ENCODE results near the gene RNASEH2B. TPM values are rescaled to one million over a fixed set of nuclear protein-coding genes. Genes with fewer than 3 reads are reported as not detected.

The RNASEH2B gene
- total and polyA plus RNA-seq, 2 of the 13 experiments (the other 11 are each of a cell fraction or from before 2014, with no cell fraction given): 17.2 to 55.4 TPM

DNA sequence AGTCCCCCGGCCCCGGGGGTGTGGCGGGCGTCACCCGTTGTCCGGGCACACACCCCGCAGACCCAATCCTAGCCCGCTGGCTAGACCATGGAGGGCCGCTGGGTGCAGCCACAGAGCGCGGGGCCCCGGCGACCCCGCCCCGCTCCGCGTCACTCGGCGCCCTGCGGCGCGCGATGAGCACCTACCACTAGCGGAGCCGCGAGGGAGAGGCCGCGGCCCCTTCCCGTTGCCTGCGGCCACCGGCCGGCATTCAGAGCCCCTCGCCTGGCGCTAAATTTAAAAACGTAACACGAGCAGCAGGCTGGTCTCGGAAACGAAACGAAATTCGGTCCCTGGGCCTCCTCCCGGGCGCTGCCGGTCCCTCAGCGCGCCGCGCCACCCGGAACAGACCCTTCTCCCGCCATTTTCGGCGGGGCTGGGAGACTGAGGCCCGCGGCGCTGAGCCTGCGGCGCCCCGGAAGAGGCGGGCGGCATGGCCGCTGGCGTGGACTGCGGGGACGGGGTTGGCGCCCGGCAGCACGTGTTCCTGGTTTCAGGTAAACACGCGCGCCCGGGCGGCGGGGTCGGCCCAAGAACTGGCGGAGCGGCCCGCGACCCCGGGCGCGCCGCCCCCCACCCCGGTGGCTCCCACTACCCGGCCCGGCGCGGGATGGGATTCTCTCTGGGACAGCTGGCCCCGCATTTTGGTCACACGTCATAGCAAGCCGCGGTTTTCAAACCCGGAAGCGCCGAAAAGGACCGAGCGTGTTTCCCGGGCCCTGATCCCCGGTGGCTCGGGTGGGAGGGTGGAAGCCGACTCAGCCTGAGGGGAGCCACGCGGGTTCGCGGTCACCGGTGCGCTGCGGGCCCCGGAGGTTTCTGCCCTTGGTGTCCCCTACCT lies at the start of gene RNASEH2B (continued):
- TF ChIP-seq POLR2AphosphoS5 (IDR thresholded peaks at IDR 0.05; ENCODE audit: low read depth, low read length): peak; percentile 33; the same call in 1 of the 2 replicates
- TF ChIP-seq, protein P1, sequence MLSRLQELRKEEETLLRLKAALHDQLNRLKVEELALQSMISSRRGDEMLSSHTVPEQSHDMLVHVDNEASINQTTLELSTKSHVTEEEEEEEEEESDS (CRISPR knock-in tag; IDR thresholded peaks at IDR 0.05; ENCODE audit: borderline replicate concordance): no peak
- no peak for TF ChIP-seq ZFP36L2 (CRISPR knock-in tag; IDR thresholded peaks at IDR 0.05)
- peak; percentile 89 for TF ChIP-seq ZFY (CRISPR knock-in tag; IDR thresholded peaks at IDR 0.05)
- no peak for TF ChIP-seq SOX6 (IDR thresholded peaks at IDR 0.05)
- peak; percentile 10; the same call in 1 of the 2 replicates for TF ChIP-seq SOX6 (CRISPR knock-in tag; IDR thresholded peaks at IDR 0.05)
- no peak for TF ChIP-seq ZNF337 (CRISPR knock-in tag; IDR thresholded peaks at IDR 0.05; ENCODE audit: borderline replicate concordance, low read depth)
- TF ChIP-seq ZFP82 (CRISPR knock-in tag; IDR thresholded peaks at IDR 0.05; ENCODE audit: borderline replicate concordance): peak; percentile 51
- no peak for TF ChIP-seq ZFP41 (CRISPR knock-in tag; IDR thresholded peaks at IDR 0.05; ENCODE audit: borderline replicate concordance)
- TF ChIP-seq ZNF724P (CRISPR knock-in tag; IDR thresholded peaks at IDR 0.05; ENCODE audit: borderline replicate concordance): no peak
- TF ChIP-seq, protein P2, sequence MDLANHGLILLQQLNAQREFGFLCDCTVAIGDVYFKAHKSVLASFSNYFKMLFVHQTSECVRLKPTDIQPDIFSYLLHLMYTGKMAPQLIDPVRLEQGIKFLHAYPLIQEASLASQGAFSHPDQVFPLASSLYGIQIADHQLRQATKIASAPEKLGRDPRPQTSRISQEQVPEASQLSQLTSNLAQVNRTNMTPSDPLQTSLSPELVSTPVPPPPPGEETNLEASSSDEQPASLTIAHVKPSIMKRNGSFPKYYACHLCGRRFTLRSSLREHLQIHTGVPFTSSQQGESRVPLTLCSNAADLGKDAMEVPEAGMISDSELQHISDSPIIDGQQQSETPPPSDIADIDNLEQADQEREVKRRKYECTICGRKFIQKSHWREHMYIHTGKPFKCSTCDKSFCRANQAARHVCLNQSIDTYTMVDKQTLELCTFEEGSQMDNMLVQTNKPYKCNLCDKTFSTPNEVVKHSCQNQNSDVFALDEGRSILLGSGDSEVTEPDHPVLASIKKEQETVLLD (CRISPR knock-in tag; IDR thresholded peaks at IDR 0.05; ENCODE audit: low read depth): 0 out of 2 replicates have a peak, but pooled peaks have one; percentile 35
- TF ChIP-seq NCOA5 (CRISPR knock-in tag; IDR thresholded peaks at IDR 0.05): no peak
- peak; percentile 62; the same call in 1 of the 2 replicates for TF ChIP-seq TOPORS (CRISPR knock-in tag; IDR thresholded peaks at IDR 0.05)
- TF ChIP-seq, protein P3, sequence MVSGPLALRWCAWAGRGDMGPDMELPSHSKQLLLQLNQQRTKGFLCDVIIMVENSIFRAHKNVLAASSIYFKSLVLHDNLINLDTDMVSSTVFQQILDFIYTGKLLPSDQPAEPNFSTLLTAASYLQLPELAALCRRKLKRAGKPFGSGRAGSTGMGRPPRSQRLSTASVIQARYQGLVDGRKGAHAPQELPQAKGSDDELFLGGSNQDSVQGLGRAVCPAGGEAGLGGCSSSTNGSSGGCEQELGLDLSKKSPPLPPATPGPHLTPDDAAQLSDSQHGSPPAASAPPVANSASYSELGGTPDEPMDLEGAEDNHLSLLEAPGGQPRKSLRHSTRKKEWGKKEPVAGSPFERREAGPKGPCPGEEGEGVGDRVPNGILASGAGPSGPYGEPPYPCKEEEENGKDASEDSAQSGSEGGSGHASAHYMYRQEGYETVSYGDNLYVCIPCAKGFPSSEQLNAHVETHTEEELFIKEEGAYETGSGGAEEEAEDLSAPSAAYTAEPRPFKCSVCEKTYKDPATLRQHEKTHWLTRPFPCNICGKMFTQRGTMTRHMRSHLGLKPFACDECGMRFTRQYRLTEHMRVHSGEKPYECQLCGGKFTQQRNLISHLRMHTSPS (CRISPR knock-in tag; IDR thresholded peaks at IDR 0.05; ENCODE audit: low read depth): no peak
- TF ChIP-seq, protein P4, sequence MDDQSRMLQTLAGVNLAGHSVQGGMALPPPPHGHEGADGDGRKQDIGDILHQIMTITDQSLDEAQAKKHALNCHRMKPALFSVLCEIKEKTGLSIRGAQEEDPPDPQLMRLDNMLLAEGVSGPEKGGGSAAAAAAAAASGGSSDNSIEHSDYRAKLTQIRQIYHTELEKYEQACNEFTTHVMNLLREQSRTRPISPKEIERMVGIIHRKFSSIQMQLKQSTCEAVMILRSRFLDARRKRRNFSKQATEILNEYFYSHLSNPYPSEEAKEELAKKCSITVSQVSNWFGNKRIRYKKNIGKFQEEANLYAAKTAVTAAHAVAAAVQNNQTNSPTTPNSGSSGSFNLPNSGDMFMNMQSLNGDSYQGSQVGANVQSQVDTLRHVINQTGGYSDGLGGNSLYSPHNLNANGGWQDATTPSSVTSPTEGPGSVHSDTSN (CRISPR knock-in tag; IDR thresholded peaks at IDR 0.05; ENCODE audit: borderline replicate concordance): no peak
- TF ChIP-seq ZNF543 (CRISPR knock-in tag; IDR thresholded peaks at IDR 0.05): peak; percentile 85; the same call in 1 of the 2 replicates
- peak; percentile 42; the same call in 1 of the 2 replicates for TF ChIP-seq BRD4 (CRISPR knock-in tag; IDR thresholded peaks at IDR 0.05)
- 0 out of 2 replicates have a peak, but pooled peaks have one; percentile 20 for TF ChIP-seq GPN1 (CRISPR knock-in tag; IDR thresholded peaks at IDR 0.05; ENCODE audit: borderline replicate concordance)
- no peak for TF ChIP-seq TBP (CRISPR knock-in tag; IDR thresholded peaks at IDR 0.05)
- 0 out of 2 replicates have a peak, but pooled peaks have one; percentile 22 for TF ChIP-seq ARNTL (CRISPR knock-in tag; IDR thresholded peaks at IDR 0.05)
- peak; percentile 87; the same call in 1 of the 2 replicates for TF ChIP-seq ZNF274 (CRISPR knock-in tag; IDR thresholded peaks at IDR 0.05)
- TF ChIP-seq ZFP62 (CRISPR knock-in tag; IDR thresholded peaks at IDR 0.05): no peak
- TF ChIP-seq, protein P5, sequence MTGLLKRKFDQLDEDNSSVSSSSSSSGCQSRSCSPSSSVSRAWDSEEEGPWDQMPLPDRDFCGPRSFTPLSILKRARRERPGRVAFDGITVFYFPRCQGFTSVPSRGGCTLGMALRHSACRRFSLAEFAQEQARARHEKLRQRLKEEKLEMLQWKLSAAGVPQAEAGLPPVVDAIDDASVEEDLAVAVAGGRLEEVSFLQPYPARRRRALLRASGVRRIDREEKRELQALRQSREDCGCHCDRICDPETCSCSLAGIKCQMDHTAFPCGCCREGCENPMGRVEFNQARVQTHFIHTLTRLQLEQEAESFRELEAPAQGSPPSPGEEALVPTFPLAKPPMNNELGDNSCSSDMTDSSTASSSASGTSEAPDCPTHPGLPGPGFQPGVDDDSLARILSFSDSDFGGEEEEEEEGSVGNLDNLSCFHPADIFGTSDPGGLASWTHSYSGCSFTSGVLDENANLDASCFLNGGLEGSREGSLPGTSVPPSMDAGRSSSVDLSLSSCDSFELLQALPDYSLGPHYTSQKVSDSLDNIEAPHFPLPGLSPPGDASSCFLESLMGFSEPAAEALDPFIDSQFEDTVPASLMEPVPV (CRISPR knock-in tag; IDR thresholded peaks at IDR 0.05): peak; percentile 70; the same call in 1 of the 2 replicates
